Kidney epithelial cell (primary cell): Measurements from ENCODE around the gene PRLR. TPM values are rescaled to one million over a fixed set of nuclear protein-coding genes. Genes with fewer than 3 reads are reported as not detected.

Experiments used
- DNase-seq: peaks from one replicate; pipeline ENCODE4 v3.0.0-alpha.2; 2010; ENCODE audit warnings: low read depth
- H3K27me3 ChIP-seq: 2 replicates; pipeline ENCODE4 v1.6.0; 2011; ENCODE audit warnings: low read length; ENCODE audit not compliant: control insufficient read depth, insufficient read depth
- H3K36me3 ChIP-seq: 2 replicates; pipeline ENCODE4 v1.5.1; 2011; ENCODE audit warnings: low read length; ENCODE audit not compliant: control insufficient read depth, insufficient read depth
- H3K4me3 ChIP-seq: 2 replicates; pipeline ENCODE4 v1.5.1; 2011; ENCODE audit warnings: low read depth, mild to moderate bottlenecking, control low read depth, low read length
- CTCF ChIP-seq: IDR thresholded peaks from 2 replicates; pipeline ENCODE4 v1.5.1; 2011; ENCODE audit warnings: mild to moderate bottlenecking, moderate library complexity, low read length, control low read depth, inconsistent platforms; ENCODE audit not compliant: insufficient read depth, poor library complexity, severe bottlenecking
- total RNA-seq: library from RNA; depleted of rRNA; stranded (reverse); fragments of >200 nt; gene quantifications from 2 replicates; pipeline ENCODE4 v1.2.3, GENCODE V29; 2015

The PRLR gene
- total RNA-seq, 1 donor from 2014 or later, result 3.8 TPM

GRCh38 chr5:35030426-35031100, 199.7 kb downstream of the PRLR start:
- H3K4me3 ChIP-seq, result no peak overlapping the region
- no peaks in the 10 kb centered on the region for H3K36me3 ChIP-seq

GRCh38 chr5:35029333-35029732, 201.0 kb downstream of the PRLR start:
- Histone ChIP-seq H3K4me3 (no peak overlapping the region), H3K36me3 (no peaks in the 10 kb centered on the region), H3K27me3 (no peaks in the 10 kb centered on the region)
- DNase-seq, result no peak
- TF ChIP-seq CTCF, result no peak

More at GRCh38 chr5:35030426-35031100, 199.7 kb downstream of the PRLR start:
- TF ChIP-seq CTCF, result no peak
- DNase-seq, result no peak
- H3K27me3 ChIP-seq, result no peaks in the 10 kb centered on the region

- no peak for TF ChIP-seq CTCF
- Histone ChIP-seq H3K4me3 (no peak overlapping the region), H3K27me3 (no peaks in the 10 kb centered on the region), H3K36me3 (no peaks in the 10 kb centered on the region)
- DNase-seq, result no peak
Measured at GRCh38 chr5:35026941-35027340, 203.3 kb downstream of the PRLR start.

GRCh38 chr5:35026280-35026840, 203.9 kb downstream of the PRLR start:
- H3K27me3 ChIP-seq, result no peaks in the 10 kb centered on the region
- H3K4me3 ChIP-seq, result no peak overlapping the region
- H3K36me3 ChIP-seq, result no peaks in the 10 kb centered on the region
- TF ChIP-seq CTCF, result no peak
- DNase-seq, result no peak

- H3K27me3 ChIP-seq, result no peaks in the 10 kb centered on the region
- H3K4me3 ChIP-seq, result no peak overlapping the region
- no peak for DNase-seq
- TF ChIP-seq CTCF, result no peak
- H3K36me3 ChIP-seq, result no peaks in the 10 kb centered on the region
Measured at GRCh38 chr5:35024911-35025510, 205.3 kb downstream of the PRLR start.
